GM12801 (cell line): Measurements from ENCODE around the gene NFIC.

Source experiments
- CTCF ChIP-seq: IDR thresholded peaks from one replicate; pipeline ENCODE4 v1.5.1; 2011; ENCODE audit warnings: control low read depth; ENCODE audit not compliant: insufficient read length; ENCODE audit errors: extremely low read depth

The NFIC gene

GRCh38 chr19:3359015-3359918, 7.1 kb upstream of the NFIC start:
- no peak for TF ChIP-seq CTCF

GRCh38 chr19:3359919-3360420, 6.4 kb upstream of the NFIC start:
- no peak for TF ChIP-seq CTCF

GRCh38 chr19:3360421-3361383, 5.7 kb upstream of the NFIC start:
- no peak for TF ChIP-seq CTCF

GRCh38 chr19:3361384-3362216, 4.8 kb upstream of the NFIC start:
- TF ChIP-seq CTCF, result no peak

GRCh38 chr19:3362217-3362906, 4.0 kb upstream of the NFIC start:
- no peak for TF ChIP-seq CTCF

- TF ChIP-seq CTCF, result no peak
Observed at GRCh38 chr19:3363841-3364500, 2.4 kb upstream of the NFIC start.
